NCI-H1694 (cell line): Measurements from ENCODE around the gene CAMTA2.
"Not testable (repeated sequence)": the region's sequence is repeated elsewhere in the genome, so short reads cannot be mapped to it uniquely, and the experiment has no call there.

Source experiments
- DNase-seq: peaks from one replicate; lab custom pipeline; 2025; lab: John Stamatoyannopoulos, UW

Gene CAMTA2

DNA sequence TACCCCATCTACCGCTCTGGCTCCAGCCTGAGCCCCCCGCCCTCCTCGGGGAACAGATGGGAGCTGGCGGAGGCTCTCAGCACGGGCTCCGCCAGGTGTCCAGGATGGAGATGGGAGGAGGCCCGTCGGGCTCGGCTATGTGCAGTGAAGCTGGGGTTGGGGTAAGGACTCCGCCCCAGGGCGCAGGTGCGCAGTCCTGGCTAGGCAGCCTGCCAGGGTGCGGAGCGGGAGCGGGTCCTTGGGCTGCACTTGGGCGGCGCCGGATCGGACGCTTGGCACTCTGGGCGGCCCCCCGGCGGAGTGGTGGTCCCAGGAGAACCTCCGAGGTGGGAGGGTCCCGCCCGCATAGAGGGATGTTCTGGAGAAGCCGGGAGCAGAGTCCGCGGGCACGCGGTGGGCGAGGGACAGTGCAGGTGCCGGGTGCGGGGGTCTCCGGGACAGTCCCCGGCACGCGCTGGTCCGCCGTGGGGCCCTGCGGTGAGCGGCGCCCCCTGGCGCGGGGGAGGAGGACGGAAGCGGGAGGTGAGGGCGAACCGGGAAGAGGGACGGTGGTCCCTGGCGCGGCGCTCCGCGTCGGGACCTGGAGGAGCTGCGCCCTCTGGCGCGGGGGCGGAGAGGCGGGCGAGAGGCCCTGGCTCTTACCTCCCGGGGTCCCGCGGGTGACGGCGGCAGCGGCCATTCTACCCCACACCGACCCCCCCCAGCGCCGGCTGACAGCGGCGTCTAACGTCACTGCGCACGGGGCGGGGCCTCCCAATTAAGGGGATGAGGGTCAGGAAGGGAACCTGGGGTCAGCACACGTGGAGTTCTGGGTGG, at the start of gene CAMTA2:
TSS of gene CAMTA2 (minus strand) at position 725 of the 816 bp plus-strand sequence. CDS start 1,453 bp downstream, outside the sequence.
- DNase-seq = peak; percentile 48

GRCh38 chr17:5035315-5035714, 47.8 kb upstream of the CAMTA2 start, which contains the start of gene SLC52A1:
Gene SLC52A1 (minus strand): TSS chr17:5035426. CDS start chr17:5034606, 820 bp downstream.
- no peak for DNase-seq

- no peak for DNase-seq
Observed at GRCh38 chr17:5034651-5035050, 47.2 kb upstream of the CAMTA2 start.

- DNase-seq = no peak
Observed at GRCh38 chr17:5034063-5034462, 46.6 kb upstream of the CAMTA2 start.

GRCh38 chr17:5033352-5034015, 46.0 kb upstream of the CAMTA2 start:
- DNase-seq = no peak

DNA sequence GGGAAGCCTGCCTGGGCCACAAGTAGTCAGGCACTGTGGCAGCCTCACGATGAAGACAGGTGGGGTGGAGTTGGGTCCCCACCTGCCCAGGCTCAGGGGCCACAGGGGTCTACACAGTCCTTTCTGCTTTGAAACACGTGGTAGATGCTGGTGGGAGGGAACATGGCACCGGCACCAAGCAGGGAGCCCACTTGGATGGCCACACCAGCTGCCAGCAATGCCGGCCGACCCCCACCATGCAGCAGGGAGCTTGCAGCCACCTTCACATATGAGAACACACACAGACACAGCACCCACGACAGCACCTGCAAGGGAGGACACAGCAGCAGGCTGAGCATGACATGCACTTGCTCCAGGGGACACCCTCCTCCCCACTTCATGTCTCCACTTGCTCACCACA, 45.4 kb upstream of the CAMTA2 start:
- DNase-seq = no peak

GRCh38 chr17:5031365-5032082, 44.0 kb upstream of the CAMTA2 start:
- DNase-seq = peak; percentile 60

DNA sequence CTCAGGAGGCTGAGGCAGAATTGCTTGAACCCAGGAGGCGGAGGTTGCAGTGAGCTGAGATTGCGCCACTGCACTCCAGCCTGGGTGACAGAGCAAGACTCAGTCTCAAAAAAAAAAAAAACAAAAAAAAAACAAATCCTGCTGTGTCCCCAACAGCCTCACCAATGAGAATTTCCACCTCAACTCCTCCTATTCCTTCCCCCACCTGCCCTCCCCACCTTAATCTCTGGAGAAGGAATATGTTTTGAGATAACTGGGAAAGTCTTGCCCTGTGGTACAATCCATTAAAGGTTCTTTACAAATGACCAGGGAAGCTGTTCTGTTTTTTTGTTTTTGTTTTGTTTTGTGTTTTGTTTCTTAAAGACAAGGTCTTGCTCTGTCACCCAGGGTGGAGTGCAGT, 42.7 kb upstream of the CAMTA2 start:
- DNase-seq = not testable (repeated sequence)

GRCh38 chr17:5027916-5028315, 40.4 kb upstream of the CAMTA2 start:
- no peak for DNase-seq

- DNase-seq = no peak
Observed at GRCh38 chr17:5027299-5027698, 39.8 kb upstream of the CAMTA2 start.

DNA sequence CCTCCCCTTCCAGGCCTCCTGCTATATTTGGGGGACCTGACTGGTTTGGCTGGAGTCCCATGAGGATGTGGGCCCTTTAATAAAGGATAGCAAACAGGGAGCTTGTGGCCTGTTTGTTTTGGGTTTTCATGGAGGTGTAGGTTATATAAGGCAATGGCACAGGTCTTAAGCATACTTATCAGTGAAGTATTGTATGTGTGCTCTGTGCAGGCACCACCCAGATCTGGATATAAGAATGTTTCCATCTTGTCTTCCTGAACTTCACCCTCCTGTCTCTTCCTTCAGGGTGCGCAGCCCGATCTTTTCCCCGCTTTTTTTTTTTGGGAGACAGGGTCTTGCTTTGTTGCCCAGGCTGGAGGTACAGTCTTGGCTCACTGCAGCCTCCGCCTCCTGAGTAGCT, 37.1 kb upstream of the CAMTA2 start:
- DNase-seq = no peak

DNA sequence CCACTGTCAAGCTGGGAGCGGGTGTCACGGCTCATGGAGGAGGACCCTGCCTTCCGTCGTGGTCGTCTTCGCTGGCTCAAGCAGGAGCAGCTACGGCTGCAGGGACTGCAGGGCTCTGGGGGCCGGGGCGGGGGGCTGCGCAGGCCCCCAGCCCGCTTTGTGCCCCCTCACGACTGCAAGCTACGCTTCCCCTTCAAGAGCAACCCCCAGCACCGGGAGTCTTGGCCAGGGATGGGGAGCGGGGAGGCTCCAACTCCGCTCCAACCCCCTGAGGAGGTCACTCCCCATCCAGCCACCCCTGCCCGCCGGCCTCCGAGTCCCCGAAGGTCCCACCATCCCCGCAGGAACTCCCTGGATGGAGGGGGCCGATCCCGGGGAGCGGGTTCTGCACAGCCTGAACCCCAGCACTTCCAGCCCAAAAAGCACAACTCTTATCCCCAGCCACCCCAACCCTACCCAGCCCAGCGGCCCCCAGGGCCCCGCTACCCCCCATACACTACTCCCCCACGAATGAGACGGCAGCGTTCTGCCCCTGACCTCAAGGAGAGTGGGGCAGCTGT, 36.2 kb upstream of the CAMTA2 start:
- DNase-seq = no peak

- DNase-seq = no peak
Observed at GRCh38 chr17:5022171-5022711, 34.8 kb upstream of the CAMTA2 start.

GRCh38 chr17:5020502-5021023, 33.1 kb upstream of the CAMTA2 start:
- DNase-seq = no peak

DNA sequence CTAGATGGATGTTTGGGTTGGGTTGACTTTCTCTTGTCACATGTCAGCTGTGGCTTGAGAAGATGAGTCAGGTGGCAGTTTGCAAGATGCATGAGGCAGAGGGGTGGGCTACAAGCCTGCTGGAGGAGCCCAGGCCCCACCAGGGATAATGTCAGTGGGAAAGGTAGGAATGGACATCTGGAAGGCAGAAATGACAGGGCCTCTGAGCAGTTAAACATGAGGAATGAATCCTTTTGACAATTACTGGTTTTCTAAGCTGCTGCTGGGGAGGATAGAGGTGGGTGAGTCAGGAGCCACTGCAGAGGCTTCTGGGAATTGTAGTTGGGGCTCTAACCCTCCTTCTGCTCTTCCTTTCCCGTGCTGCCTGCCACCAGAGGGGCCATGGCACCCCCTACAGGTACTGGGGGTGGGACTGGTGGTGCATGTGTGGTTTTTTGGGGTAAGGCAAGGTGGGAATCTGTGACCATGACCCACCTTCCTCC, 32.0 kb upstream of the CAMTA2 start:
- DNase-seq = no peak

DNA sequence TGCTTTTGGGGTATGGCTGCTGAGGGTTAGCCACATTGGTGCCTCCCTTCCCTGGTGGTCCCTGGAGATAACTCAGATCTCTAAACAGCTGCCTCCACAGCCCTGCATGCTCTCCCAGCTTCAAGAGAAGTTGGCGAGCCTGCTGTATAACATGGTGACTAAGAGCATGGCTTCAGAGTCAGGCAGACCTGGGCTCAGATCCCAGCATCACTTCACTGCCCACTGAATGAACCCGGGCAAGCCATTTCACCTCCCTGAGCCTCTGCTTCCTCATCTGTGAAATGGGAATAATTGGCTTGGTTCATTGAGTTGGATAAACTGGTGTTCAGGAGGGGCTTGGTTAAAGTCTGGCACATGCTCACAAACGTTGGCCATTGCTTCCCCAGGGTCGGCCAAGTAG, 26.9 kb upstream of the CAMTA2 start:
- DNase-seq = no peak

DNA sequence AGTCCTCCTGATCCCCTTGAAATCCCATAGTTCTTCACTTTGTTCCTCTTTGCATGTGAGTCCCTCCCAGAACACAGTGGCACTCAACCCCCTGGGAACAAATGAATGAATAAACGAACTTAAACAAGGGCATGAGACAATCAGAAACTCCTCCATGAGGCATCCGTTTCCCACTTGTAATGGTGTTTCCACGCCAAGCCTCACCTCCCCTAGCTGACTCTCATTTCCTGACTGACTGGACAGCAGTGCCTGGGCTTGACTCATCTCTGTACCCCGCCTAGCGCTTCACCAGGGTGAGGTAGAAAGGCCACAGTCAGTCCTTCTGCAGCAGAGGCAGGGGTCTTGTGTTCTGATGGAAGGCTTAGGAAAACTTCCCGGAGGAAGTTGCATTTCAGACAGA, 24.5 kb upstream of the CAMTA2 start:
- DNase-seq = no peak

DNA sequence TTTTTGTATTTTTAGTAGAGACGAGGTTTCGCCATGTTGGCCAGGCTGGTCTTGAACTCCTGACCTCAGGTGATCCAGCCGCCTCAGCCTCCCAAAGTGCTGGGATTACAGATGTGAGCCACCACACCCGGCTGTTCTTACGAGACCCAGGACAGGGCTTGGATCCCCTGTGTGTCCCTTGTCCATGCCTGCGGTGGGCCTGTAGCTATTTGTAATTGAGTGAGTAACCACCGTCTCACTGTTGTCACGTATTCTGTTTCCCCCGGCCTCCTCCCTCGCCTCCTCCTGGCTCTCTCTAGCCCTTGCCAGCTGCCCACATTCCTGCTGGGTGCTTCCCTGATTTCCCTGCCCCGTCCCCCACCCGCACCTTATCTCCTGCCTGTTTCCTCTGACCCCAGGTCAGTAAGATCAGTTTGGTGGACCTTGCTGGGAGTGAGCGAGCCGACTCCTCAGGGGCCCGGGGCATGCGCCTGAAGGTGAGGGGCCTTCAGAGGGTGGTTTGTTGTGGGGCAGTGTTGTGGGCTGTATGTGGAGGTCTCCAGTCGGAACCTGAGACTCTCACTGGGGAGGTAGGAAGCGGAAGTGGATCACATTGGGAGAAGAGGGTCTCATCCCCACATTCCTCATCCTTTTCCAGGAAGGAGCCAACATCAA, 15.9 kb upstream of the CAMTA2 start:
- no peak for DNase-seq

GRCh38 chr17:5002121-5002788, 14.8 kb upstream of the CAMTA2 start:
- DNase-seq = no peak

DNA sequence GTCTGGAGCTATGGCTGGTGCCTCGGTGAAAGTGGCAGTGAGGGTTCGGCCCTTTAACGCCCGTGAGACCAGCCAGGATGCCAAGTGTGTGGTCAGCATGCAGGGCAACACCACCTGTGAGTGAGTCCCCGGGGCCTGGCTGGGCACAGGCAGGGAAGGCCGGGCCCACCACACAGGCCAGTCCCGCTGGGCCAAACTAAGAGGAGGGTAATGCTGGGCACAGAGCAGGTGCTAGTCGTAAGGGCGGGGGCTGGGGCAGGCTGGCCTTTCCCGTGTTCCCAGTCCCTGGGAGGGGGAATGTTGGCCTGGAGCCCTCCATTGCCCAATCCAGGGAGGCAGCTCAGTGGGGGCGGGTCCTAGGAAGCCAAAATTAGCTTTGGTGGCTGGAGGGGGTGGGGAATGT, 12.8 kb upstream of the CAMTA2 start:
- no peak for DNase-seq
